Stomach (tissue), 9 donors: ENCODE measurements around the gene VPS9D1. TPM values are rescaled to one million over a fixed set of nuclear protein-coding genes. Genes with fewer than 3 reads are reported as not detected.

Experiments
- DNase-seq, 2 donors: peaks; one replicate each; pipeline versions ENCODE4 v3.0.0 to v3.0.0-alpha.2; 2013 to 2019
- H3K27ac ChIP-seq, 5 donors: fragments of 200-600 bp in 4 of 5; sonication (generic) in 4 of 5; one replicate each; pipeline ENCODE4 v1.5.1; 2013 to 2019; ENCODE audit warnings: mild to moderate bottlenecking in 1 of 5, moderate library complexity in 1 of 5
- H3K27me3 ChIP-seq, 3 donors: fragments of 200-600 bp; sonication (generic); one replicate each; pipeline ENCODE4 v1.5.1; 2017 to 2019; ENCODE audit warnings: mixed run types in 1 of 3
- H3K36me3 ChIP-seq, 4 donors: fragments of 200-600 bp; sonication (generic); 1 replicate in 3 of 4; 2 replicates in 1 of 4; pipeline ENCODE4 v1.5.1; 2016 to 2019
- H3K4me1 ChIP-seq, 4 donors: fragments of 200-600 bp; sonication (generic); one replicate each; pipeline ENCODE4 v1.5.1; 2016 to 2019
- H3K4me3 ChIP-seq, 4 donors: fragments of 200-600 bp; sonication (generic) in 3 of 4; one replicate each; pipeline ENCODE4 v1.5.1; 2016 to 2019; ENCODE audit warnings: mild to moderate bottlenecking in 1 of 4
- H3K9me3 ChIP-seq, 4 donors: fragments of 200-600 bp; sonication (generic); one replicate each; pipeline ENCODE4 v1.5.1; 2016 to 2019
- CTCF ChIP-seq, 7 experiments: fragments of 450-650 bp in 4 of 7; fragments of 200-600 bp in 3 of 7; sonication (generic) in 3 of 7; IDR thresholded peaks; one replicate each; pipeline ENCODE4 v1.5.1; 2016 to 2019; ENCODE audit warnings: antibody characterized with exemption in 7 of 7, control low read depth in 2 of 7, mild to moderate bottlenecking in 1 of 7
- EP300 ChIP-seq: sonication (generic); formaldehyde crosslinking; IDR thresholded peaks from one replicate; pipeline ENCODE4 v1.6.1; 2017; ENCODE audit warnings: antibody characterized with exemption
- POLR2A ChIP-seq, 4 donors: fragments of 450-650 bp; IDR thresholded peaks; one replicate each; pipeline ENCODE4 v1.6.1; 2016; ENCODE audit warnings: antibody characterized with exemption in 4 of 4, control low read depth in 2 of 4, mild to moderate bottlenecking in 1 of 4, moderate library complexity in 1 of 4
- POLR2AphosphoS5 ChIP-seq, 3 donors: sonication (generic); formaldehyde crosslinking; IDR thresholded peaks; one replicate each; pipeline ENCODE4 v1.6.1; 2016; ENCODE audit warnings: antibody characterized with exemption in 3 of 3
- WGBS, 5 donors: extraction: QIAGEN DNeasy Blood & Tissue Kit in 3 of 5; methylation state at CpG; one replicate each; pipeline versions ENCODE4 v1.1.5 to v1.1.7; 2013 to 2018; 5-methylcytosine and 5-hydroxymethylcytosine counted together
- intact Hi-C: fragments of 100-400 bp; cut with DNase I; formaldehyde crosslinking; loops from one replicate; pipeline ENCODE4 v1.15.1; 2023; ENCODE audit warnings: low total_unique reads
- polyA plus RNA-seq, 3 donors: library from polyadenylated mRNA; stranded (reverse); fragments of 200-250 nt; gene quantifications; one replicate each; pipeline ENCODE4 v1.2.3, GENCODE V29; 2013
- total RNA-seq, 5 donors: library from RNA; depleted of rRNA; stranded (reverse); fragments of >200 nt; gene quantifications; one replicate each; pipeline versions ENCODE4 v1.1.0 to v1.2.3, GENCODE V29; 2014 to 2016
- donor health status: healthy with polysubstance abuse.
- donor health status: Bipolar disorder and iron deficiency.
- donor health status: healthy.

The VPS9D1 gene
- total and polyA plus RNA-seq, 8 donors, result 2.7 to 43.2 (median 8.8) TPM

DNA sequence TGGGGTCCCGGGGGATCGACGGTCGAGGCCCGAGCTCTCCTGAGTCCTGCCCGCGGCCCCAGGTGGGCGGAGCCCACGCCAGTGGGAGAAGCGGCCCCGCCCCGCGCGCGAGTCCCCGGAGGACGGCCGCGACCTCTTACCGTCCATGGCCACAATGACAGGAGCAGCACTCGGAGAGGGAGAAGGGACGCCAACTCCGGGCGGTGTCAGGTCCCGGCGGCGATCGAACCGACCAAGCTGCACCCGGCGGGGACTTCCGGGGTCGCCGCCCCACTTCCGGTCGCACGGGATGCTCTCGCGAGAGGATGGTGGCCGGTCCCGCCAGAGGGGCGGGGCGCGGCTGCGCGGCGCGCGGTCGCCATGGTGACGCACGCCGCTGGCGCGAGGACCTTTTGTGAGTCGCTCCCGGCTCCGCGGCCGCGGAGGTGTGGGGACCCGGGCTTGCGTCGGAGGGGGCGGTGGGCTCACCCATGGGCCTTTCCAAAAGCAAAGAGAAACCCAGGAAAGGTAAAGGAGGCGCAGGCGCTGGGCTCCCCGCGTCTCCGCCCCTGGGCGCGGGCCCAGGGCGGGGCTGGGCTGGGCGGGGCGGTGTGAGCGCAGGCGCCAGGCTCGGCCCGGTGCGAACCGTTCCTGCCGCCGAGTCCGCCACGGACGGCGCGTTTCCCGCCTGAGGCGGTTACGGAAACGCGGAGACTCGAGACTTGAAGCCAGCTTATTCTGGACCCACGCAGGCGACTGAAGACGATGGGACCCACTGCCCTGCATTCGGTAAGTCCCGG is 63.1 kb downstream of the VPS9D1 start, which contains the start of the genes CHMP1A and SPATA33:
Gene CHMP1A (minus strand): TSS at position 267 of the 779 bp plus-strand sequence. CDS start 120 bp downstream, at position 147.
Gene SPATA33 (plus strand): TSS at position 395 of the 779 bp plus-strand sequence. CDS start 76 bp downstream, at position 471.
- DNase-seq, result peak; percentile 92 to 97
- Histone ChIP-seq H3K36me3 (peaks cover 0 to 42% (median 38%) of the 10 kb centered on the region in 4 donors), H3K4me3 (peak within 1 kb of the TSS; percentile 67 to 100 (median 96)), H3K27me3 (no peaks in the 10 kb centered on the region), H3K4me1 (peaks cover 19 to 43% (median 32%) of the 10 kb centered on the region in 4 donors), H3K9me3 (no peaks in the 10 kb centered on the region), H3K27ac (peak within 1 kb of the TSS; percentile 81 to 90 (median 88))
- TF ChIP-seq EP300, result no peak
- peak in 2 of 3 donors; percentile 88 to 92 for TF ChIP-seq POLR2AphosphoS5 (IDR thresholded peaks at IDR 0.05)
- TF ChIP-seq CTCF (IDR thresholded peaks at IDR 0.05), result no peak
- TF ChIP-seq POLR2A (IDR thresholded peaks at IDR 0.05), result peak in 1 of 4 donors; percentile 18
- intact Hi-C loops, result no loop called here
- 0% methylated on average over 13 to 99 of the region's 99 CpGs for WGBS, 5 donors

Other genes starting within 250 kb of the VPS9D1 start
- gene ANKRD11, start 230.3 kb downstream of the VPS9D1 start, total RNA-seq, result 100 to 1,000 TPM in 4 of 5 donors, 10 to 100 TPM in 1; 60.2 to 350 (median 136) TPM
- gene ANKRD11, start 230.3 kb downstream of the VPS9D1 start, polyA plus RNA-seq, result 10 to 100 TPM; 25.4 to 39.0 (median 38.8) TPM
- 100 to 1,000 TPM; 150 to 363 (median 174) TPM for gene SPG7, start 212.5 kb downstream of the VPS9D1 start, total RNA-seq
- gene SPG7, start 212.5 kb downstream of the VPS9D1 start, polyA plus RNA-seq, result 10 to 100 TPM; 30.0 to 77.2 (median 32.2) TPM
- 1,000 to 10,000 TPM; 2,053 to 4,705 (median 3,295) TPM for gene RPL13, start 160.2 kb downstream of the VPS9D1 start, total RNA-seq
- over 10,000 TPM in 1 of 3 donors, 1,000 to 10,000 TPM in 2; 7,322 to 10,054 (median 9,037) TPM for gene RPL13, start 160.2 kb downstream of the VPS9D1 start, polyA plus RNA-seq
- gene CPNE7, start 145.1 kb downstream of the VPS9D1 start, total RNA-seq, result 1 to 10 TPM in 4 of 5 donors, not detected in 1; 1.6 to 6.2 (median 1.9) TPM
- 1 to 10 TPM in 2 of 3 donors, under 1 TPM in 1; 0.92 to 3.8 (median 1.3) TPM for gene CPNE7, start 145.1 kb downstream of the VPS9D1 start, polyA plus RNA-seq
- 10 to 100 TPM in 1 of 5 donors, 1 to 10 TPM in 1, under 1 TPM in 1, not detected in 2; 0.58 to 12.3 (median 4.8) TPM for gene DPEP1, start 107.3 kb downstream of the VPS9D1 start, total RNA-seq
- 1 to 10 TPM in 1 of 3 donors, under 1 TPM in 2; 0.23 to 1.4 (median 0.62) TPM for gene DPEP1, start 107.3 kb downstream of the VPS9D1 start, polyA plus RNA-seq
- 100 to 1,000 TPM in 1 of 5 donors, 10 to 100 TPM in 4; 20.1 to 146 (median 61.7) TPM for gene CHMP1A, start 63.2 kb downstream of the VPS9D1 start, total RNA-seq
- 100 to 1,000 TPM in 1 of 3 donors, 10 to 100 TPM in 2; 56.4 to 106 (median 62.1) TPM for gene CHMP1A, start 63.2 kb downstream of the VPS9D1 start, polyA plus RNA-seq
- gene SPATA33, start 63.1 kb downstream of the VPS9D1 start, total RNA-seq, result 100 to 1,000 TPM in 1 of 5 donors, 10 to 100 TPM in 2, 1 to 10 TPM in 2; 3.2 to 181 (median 12.3) TPM
- 10 to 100 TPM in 1 of 3 donors, 1 to 10 TPM in 2; 6.4 to 21.2 (median 9.9) TPM for gene SPATA33, start 63.1 kb downstream of the VPS9D1 start, polyA plus RNA-seq
- 100 to 1,000 TPM in 3 of 5 donors, 10 to 100 TPM in 2; 40.9 to 256 (median 133) TPM for gene CDK10, start 34.2 kb downstream of the VPS9D1 start, total RNA-seq
- gene CDK10, start 34.2 kb downstream of the VPS9D1 start, polyA plus RNA-seq, result 100 to 1,000 TPM in 1 of 3 donors, 10 to 100 TPM in 2; 60.0 to 106 (median 67.1) TPM
- 10 to 100 TPM in 3 of 5 donors, 1 to 10 TPM in 1, not detected in 1; 9.7 to 41.4 (median 32.3) TPM for gene SPATA2L, start 19.2 kb downstream of the VPS9D1 start, total RNA-seq
- 10 to 100 TPM; 10.6 to 12.8 (median 12.2) TPM for gene SPATA2L, start 19.2 kb downstream of the VPS9D1 start, polyA plus RNA-seq
- 100 to 1,000 TPM in 3 of 5 donors, 10 to 100 TPM in 2; 27.2 to 418 (median 105) TPM for gene ZNF276, start 639 bp upstream of the VPS9D1 start, total RNA-seq
- 10 to 100 TPM; 11.0 to 24.5 (median 13.6) TPM for gene ZNF276, start 639 bp upstream of the VPS9D1 start, polyA plus RNA-seq
- 100 to 1,000 TPM in 2 of 5 donors, 10 to 100 TPM in 3; 10.7 to 276 (median 29.3) TPM for gene FANCA, start 95.7 kb upstream of the VPS9D1 start, total RNA-seq
- 10 to 100 TPM in 1 of 3 donors, 1 to 10 TPM in 2; 3.8 to 10.4 (median 6.1) TPM for gene FANCA, start 95.7 kb upstream of the VPS9D1 start, polyA plus RNA-seq
- 100 to 1,000 TPM in 1 of 5 donors, 10 to 100 TPM in 4; 17.3 to 230 (median 35.5) TPM for gene SPIRE2, start 107.6 kb upstream of the VPS9D1 start, total RNA-seq
- 10 to 100 TPM in 1 of 3 donors, 1 to 10 TPM in 2; 3.9 to 26.0 (median 6.5) TPM for gene SPIRE2, start 107.6 kb upstream of the VPS9D1 start, polyA plus RNA-seq
- 100 to 1,000 TPM; 132 to 748 (median 335) TPM for gene TCF25, start 152.7 kb upstream of the VPS9D1 start, total RNA-seq
- gene TCF25, start 152.7 kb upstream of the VPS9D1 start, polyA plus RNA-seq, result 100 to 1,000 TPM; 124 to 276 (median 146) TPM
- 10 to 100 TPM in 1 of 5 donors, 1 to 10 TPM in 4; 1.3 to 11.3 (median 6.7) TPM for gene MC1R, start 198.0 kb upstream of the VPS9D1 start, total RNA-seq
- 1 to 10 TPM; 1.4 to 3.9 (median 1.8) TPM for gene MC1R, start 198.0 kb upstream of the VPS9D1 start, polyA plus RNA-seq
- 10 to 100 TPM in 1 of 5 donors, 1 to 10 TPM in 1, under 1 TPM in 1, not detected in 2; 0.29 to 14.5 (median 1.0) TPM for gene TUBB3, start 202.4 kb upstream of the VPS9D1 start, total RNA-seq
- gene TUBB3, start 202.4 kb upstream of the VPS9D1 start, polyA plus RNA-seq, result 1 to 10 TPM; 2.4 to 8.2 (median 5.0) TPM
- gene DEF8, start 227.9 kb upstream of the VPS9D1 start, total RNA-seq, result 100 to 1,000 TPM in 1 of 5 donors, 10 to 100 TPM in 4; 26.4 to 329 (median 56.1) TPM
- 10 to 100 TPM; 52.5 to 74.6 (median 61.9) TPM for gene DEF8, start 227.9 kb upstream of the VPS9D1 start, polyA plus RNA-seq